GM10248 (cell line): Measurements from ENCODE around the gene FBXW4.

Experiments used
- CTCF ChIA-PET: fragments of 300-600 bp; sonication (Branson Sonifier 250); formaldehyde crosslinking; extraction: SDS; loops from one replicate; lab custom pipeline; 2021; ENCODE audit warnings: antibody characterized with exemption; lab: Yijun Ruan, JAX
- POLR2A ChIA-PET: fragments of 350-650 bp; sonication (Branson Sonifier 250); formaldehyde crosslinking; extraction: SDS; loops from one replicate; lab custom pipeline; 2020; ENCODE audit warnings: antibody characterized with exemption; lab: Yijun Ruan, JAX
- DNase-seq: peaks from one replicate; pipeline ENCODE4 v3.0.0; 2012; ENCODE audit errors: extremely low spot score
- CTCF ChIP-seq: IDR thresholded peaks from 2 replicates; pipeline ENCODE4 v1.5.1; 2012; ENCODE audit warnings: mild to moderate bottlenecking, low read depth; ENCODE audit errors: extremely low read depth, missing control alignments, control extremely low read depth

Gene FBXW4

GRCh38 chr10:101708073-101708472, 13.1 kb upstream of the FBXW4 start:
- POLR2A ChIA-PET: no interaction called here
- no peak for TF ChIP-seq CTCF
- no peak for DNase-seq
- CTCF ChIA-PET: no interaction called here

DNA sequence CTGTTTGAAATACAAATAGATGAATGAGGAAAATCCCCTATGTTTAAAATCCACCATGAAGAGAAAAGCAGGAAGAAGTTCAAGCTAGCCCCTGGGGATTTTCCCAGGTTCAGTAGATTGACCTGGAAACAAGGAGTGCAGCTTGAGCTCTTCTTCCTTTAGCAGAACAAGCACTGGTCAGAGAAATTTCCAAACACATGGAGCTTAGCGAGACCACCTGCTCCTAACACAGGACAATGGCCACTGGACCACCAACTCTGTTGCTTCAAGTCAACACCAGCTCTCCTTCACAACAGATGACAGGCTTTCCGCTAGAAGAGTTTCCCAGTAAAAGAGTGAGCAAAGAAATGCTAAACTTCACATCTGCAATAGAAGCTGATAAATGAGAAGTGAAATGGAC, 9.4 kb upstream of the FBXW4 start:
- DNase-seq: no peak
- no peak for TF ChIP-seq CTCF
- ChIA-PET CTCF (interaction anchor here (1.0 to 2.8 kb wide), 6 partner anchors 10 to 801 kb away, joined by 3 to 12 read pairs (median 4); partner anchors contain the start of gene FBXW4), POLR2A (no interaction called here)

- ChIA-PET CTCF (interaction anchor here (2.1 kb wide), 1 partner anchor 9 kb away, joined by 5 read pairs; no protein-coding TSS in a partner anchor), POLR2A (no interaction called here)
- TF ChIP-seq CTCF: no peak
- no peak for DNase-seq
Measured at GRCh38 chr10:101696632-101697031, 1.7 kb upstream of the FBXW4 start.

GRCh38 chr10:101695404-101695890, 477 bp upstream of the FBXW4 start:
- CTCF ChIA-PET: interaction anchor here (0.6 kb wide), 1 partner anchor 86 kb away, joined by 3 read pairs; no protein-coding TSS in a partner anchor
- POLR2A ChIA-PET: no interaction called here
- DNase-seq: no peak
- no peak for TF ChIP-seq CTCF

GRCh38 chr10:101693978-101694673, 844 bp downstream of the FBXW4 start:
- no peak for TF ChIP-seq CTCF
- ChIA-PET CTCF (interaction anchor here (0.8 to 1.8 kb wide), 9 partner anchors 8 to 91 kb away, joined by 3 to 7 read pairs (median 4); partner anchors contain the start of gene NPM3), POLR2A (interaction anchor here (0.5 kb wide), 1 partner anchor 326 kb away, joined by 5 read pairs; no protein-coding TSS in a partner anchor)
- DNase-seq: peak; percentile 78

DNA sequence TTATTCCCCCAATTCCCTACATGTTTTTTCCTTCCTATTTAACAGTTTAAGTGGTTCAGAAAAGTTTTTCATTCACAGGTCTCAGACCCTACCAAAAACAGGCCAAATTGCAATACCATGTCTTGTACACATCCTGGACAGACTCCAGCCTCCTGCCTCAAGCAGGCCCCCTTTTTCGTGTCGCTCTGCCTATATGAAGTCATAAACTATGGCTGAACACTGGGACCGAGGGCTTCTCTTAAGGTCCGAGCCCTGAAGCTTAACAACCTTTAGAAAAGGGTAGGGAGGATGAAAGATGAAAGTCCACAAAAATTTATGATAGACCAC, 1.4 kb downstream of the FBXW4 start:
- POLR2A ChIA-PET: interaction anchor here (0.5 kb wide), 1 partner anchor 326 kb away, joined by 5 read pairs; no protein-coding TSS in a partner anchor
- CTCF ChIA-PET: interaction anchor here (0.8 to 1.8 kb wide), 9 partner anchors 9 to 91 kb away, joined by 3 to 7 read pairs (median 4); partner anchors contain the start of gene NPM3

More for the DNA sequence above, 1.4 kb downstream of the FBXW4 start:
- no peak for TF ChIP-seq CTCF
- DNase-seq: peak; percentile 37
